ENCODE results near the gene NXT1.
A peak's percentile ranks its signal among the peaks of the same experiment; 100 is the strongest.

Gene NXT1

GRCh38 chr20:23367770-23368169 is 17.2 kb downstream of the NXT1 start:
- DNase-seq (ENCODE audit: low spot score in 2 of 2) (no peak), ATAC-seq (replicated peaks; ENCODE audit: extremely low read depth, poor library complexity, severe bottlenecking) (no peak)
- Mint-ChIP-seq H3K27me3 (no peaks in the 10 kb centered on the region), H3K4me3 (no peak overlapping the region), H3K9me3 (no peaks in the 10 kb centered on the region), H3K27ac (ENCODE audit: low read depth) (no peak overlapping the region), H3K36me3 (ENCODE audit: insufficient read depth) (peaks cover 43% of the 10 kb centered on the region), H3K4me1 (peaks cover 31% of the 10 kb centered on the region)

- Mint-ChIP-seq H3K4me1 (peaks cover 24% of the 10 kb centered on the region), H3K4me3 (no peak overlapping the region), H3K36me3 (ENCODE audit: insufficient read depth) (peaks cover 41% of the 10 kb centered on the region), H3K27me3 (no peaks in the 10 kb centered on the region), H3K9me3 (no peaks in the 10 kb centered on the region), H3K27ac (ENCODE audit: low read depth) (no peak overlapping the region)
- ATAC-seq (replicated peaks; ENCODE audit: extremely low read depth, poor library complexity, severe bottlenecking) (no peak), DNase-seq (ENCODE audit: low spot score in 2 of 2) (no peak)
Observed at GRCh38 chr20:23368316-23369071, 17.9 kb downstream of the NXT1 start.

- Mint-ChIP-seq H3K4me3 (no peak overlapping the region), H3K27me3 (no peaks in the 10 kb centered on the region), H3K4me1 (peaks cover 23% of the 10 kb centered on the region), H3K27ac (ENCODE audit: low read depth) (no peak overlapping the region), H3K36me3 (ENCODE audit: insufficient read depth) (peaks cover 43% of the 10 kb centered on the region), H3K9me3 (no peaks in the 10 kb centered on the region)
- ATAC-seq (replicated peaks; ENCODE audit: extremely low read depth, poor library complexity, severe bottlenecking), result no peak
- no peak for DNase-seq (ENCODE audit: low spot score in 2 of 2)
Observed at GRCh38 chr20:23369072-23369823, 18.7 kb downstream of the NXT1 start.

- peaks cover 38% of the 10 kb centered on the region for H3K36me3 Mint-ChIP-seq (ENCODE audit: insufficient read depth)
- H3K27ac Mint-ChIP-seq (ENCODE audit: low read depth), result no peak overlapping the region
- ATAC-seq (replicated peaks; ENCODE audit: extremely low read depth, poor library complexity, severe bottlenecking), result no peak
- no peak for DNase-seq (ENCODE audit: low spot score in 2 of 2)
- peaks cover 13% of the 10 kb centered on the region for H3K4me1 Mint-ChIP-seq
- H3K9me3 Mint-ChIP-seq, result no peaks in the 10 kb centered on the region
- no peaks in the 10 kb centered on the region for H3K27me3 Mint-ChIP-seq
- no peak overlapping the region for H3K4me3 Mint-ChIP-seq
Observed at GRCh38 chr20:23370274-23370673, 19.7 kb downstream of the NXT1 start.

GRCh38 chr20:23370873-23371272 is 20.3 kb downstream of the NXT1 start:
- Mint-ChIP-seq H3K4me3 (no peak overlapping the region), H3K36me3 (ENCODE audit: insufficient read depth) (peaks cover 38% of the 10 kb centered on the region), H3K27me3 (no peaks in the 10 kb centered on the region), H3K9me3 (no peaks in the 10 kb centered on the region), H3K4me1 (peaks cover 15% of the 10 kb centered on the region), H3K27ac (ENCODE audit: low read depth) (no peak overlapping the region)
- DNase-seq (ENCODE audit: low spot score in 2 of 2), result no peak
- no peak for ATAC-seq (replicated peaks; ENCODE audit: extremely low read depth, poor library complexity, severe bottlenecking)

GRCh38 chr20:23371496-23371895 is 20.9 kb downstream of the NXT1 start:
- Mint-ChIP-seq H3K27ac (ENCODE audit: low read depth) (no peak overlapping the region), H3K4me1 (peaks cover 11% of the 10 kb centered on the region), H3K4me3 (no peak overlapping the region), H3K36me3 (ENCODE audit: insufficient read depth) (peaks cover 39% of the 10 kb centered on the region), H3K27me3 (no peaks in the 10 kb centered on the region), H3K9me3 (no peaks in the 10 kb centered on the region)
- no peak for DNase-seq (ENCODE audit: low spot score in 2 of 2)
- no peak for ATAC-seq (replicated peaks; ENCODE audit: extremely low read depth, poor library complexity, severe bottlenecking)

- Mint-ChIP-seq H3K9me3 (no peaks in the 10 kb centered on the region), H3K4me3 (no peak overlapping the region), H3K36me3 (ENCODE audit: insufficient read depth) (peaks cover 39% of the 10 kb centered on the region), H3K4me1 (peaks cover 5% of the 10 kb centered on the region), H3K27ac (ENCODE audit: low read depth) (no peak overlapping the region), H3K27me3 (no peaks in the 10 kb centered on the region)
- DNase-seq (ENCODE audit: low spot score in 2 of 2) (no peak), ATAC-seq (replicated peaks; ENCODE audit: extremely low read depth, poor library complexity, severe bottlenecking) (no peak)
Observed at GRCh38 chr20:23374441-23374840, 23.9 kb downstream of the NXT1 start.

GRCh38 chr20:23375827-23376226 is 25.2 kb downstream of the NXT1 start:
- Mint-ChIP-seq H3K36me3 (ENCODE audit: insufficient read depth) (peaks cover 31% of the 10 kb centered on the region), H3K4me1 (peaks cover 5% of the 10 kb centered on the region), H3K27ac (ENCODE audit: low read depth) (peak overlapping the region; percentile 6), H3K4me3 (no peak overlapping the region), H3K27me3 (no peaks in the 10 kb centered on the region), H3K9me3 (no peaks in the 10 kb centered on the region)
- DNase-seq (ENCODE audit: low spot score in 2 of 2) (no peak), ATAC-seq (replicated peaks; ENCODE audit: extremely low read depth, poor library complexity, severe bottlenecking) (no peak)

- H3K4me1 Mint-ChIP-seq, result peaks cover 12% of the 10 kb centered on the region
- no peaks in the 10 kb centered on the region for H3K27me3 Mint-ChIP-seq
- DNase-seq (ENCODE audit: low spot score in 2 of 2) (no peak), ATAC-seq (replicated peaks; ENCODE audit: extremely low read depth, poor library complexity, severe bottlenecking) (no peak)
- H3K9me3 Mint-ChIP-seq, result no peaks in the 10 kb centered on the region
- H3K4me3 Mint-ChIP-seq, result no peak overlapping the region
- peaks cover 23% of the 10 kb centered on the region for H3K36me3 Mint-ChIP-seq (ENCODE audit: insufficient read depth)
- H3K27ac Mint-ChIP-seq (ENCODE audit: low read depth), result peak overlapping the region; percentile 59
Observed at GRCh38 chr20:23379772-23380171, 29.2 kb downstream of the NXT1 start.

GRCh38 chr20:23381876-23382275 is 31.3 kb downstream of the NXT1 start:
- Mint-ChIP-seq H3K36me3 (ENCODE audit: insufficient read depth) (peaks cover 22% of the 10 kb centered on the region), H3K4me3 (no peak overlapping the region), H3K4me1 (peaks cover 18% of the 10 kb centered on the region), H3K27me3 (no peaks in the 10 kb centered on the region), H3K27ac (ENCODE audit: low read depth) (peak overlapping the region; percentile 32), H3K9me3 (no peaks in the 10 kb centered on the region)
- no peak for ATAC-seq (replicated peaks; ENCODE audit: extremely low read depth, poor library complexity, severe bottlenecking)
- DNase-seq (ENCODE audit: low spot score in 2 of 2), result no peak

- H3K36me3 Mint-ChIP-seq (ENCODE audit: insufficient read depth), result peaks cover 19% of the 10 kb centered on the region
- no peaks in the 10 kb centered on the region for H3K9me3 Mint-ChIP-seq
- no peak overlapping the region for H3K4me3 Mint-ChIP-seq
- ATAC-seq (replicated peaks; ENCODE audit: extremely low read depth, poor library complexity, severe bottlenecking) (no peak), DNase-seq (ENCODE audit: low spot score in 2 of 2) (no peak)
- H3K27me3 Mint-ChIP-seq, result no peaks in the 10 kb centered on the region
- H3K4me1 Mint-ChIP-seq, result peaks cover 18% of the 10 kb centered on the region
- no peak overlapping the region for H3K27ac Mint-ChIP-seq (ENCODE audit: low read depth)
Observed at GRCh38 chr20:23386304-23387117, 35.9 kb downstream of the NXT1 start.

- ATAC-seq (replicated peaks; ENCODE audit: extremely low read depth, poor library complexity, severe bottlenecking), result no peak
- Mint-ChIP-seq H3K27ac (ENCODE audit: low read depth) (no peak overlapping the region), H3K4me3 (no peak overlapping the region), H3K27me3 (no peaks in the 10 kb centered on the region), H3K4me1 (peaks cover 18% of the 10 kb centered on the region), H3K36me3 (ENCODE audit: insufficient read depth) (peaks cover 19% of the 10 kb centered on the region), H3K9me3 (no peaks in the 10 kb centered on the region)
- no peak for DNase-seq (ENCODE audit: low spot score in 2 of 2)
Observed at GRCh38 chr20:23387118-23387443, 36.5 kb downstream of the NXT1 start.
